SK-N-SH (cell line): ENCODE measurements around the gene NR2C2. TPM values are rescaled to one million over a fixed set of nuclear protein-coding genes. Genes with fewer than 3 reads are reported as not detected.

ENCODE experiments used
- CTCF ChIA-PET: fragments of 300-600, 350-600 bp; formaldehyde crosslinking; extraction: SDS; loops from one replicate; lab custom pipeline; 2021; lab: Yijun Ruan, JAX
- POLR2A ChIA-PET: fragments of 350-600 bp; sonication (Branson Sonifier 250); formaldehyde crosslinking; extraction: SDS; loops from one replicate; lab custom pipeline; 2020; ENCODE audit warnings: antibody characterized with exemption, inconsistent platforms; lab: Yijun Ruan, JAX
- DNase-seq: peaks from one replicate; pipeline ENCODE4 v3.0.0; 2012
- H2AFZ ChIP-seq: fragments of 200-600 bp; sonication (generic); 2 replicates; pipeline ENCODE4 v1.8.1; 2016; ENCODE audit warnings: antibody characterized with exemption, mild to moderate bottlenecking, low read depth
- H3F3A ChIP-seq: fragments of 200-600 bp; sonication (generic); replicated peaks from 2 replicates; pipeline ENCODE3; 2016; ENCODE audit warnings: antibody characterized with exemption, mild to moderate bottlenecking; ENCODE audit not compliant: insufficient read depth
- H3K27ac ChIP-seq, 2 experiments: fragments of 200-500 bp in 1 of 2; fragments of 200-600 bp in 1 of 2; sonication (Bioruptor generic) in 1 of 2; sonication (generic), shearing (Covaris generic) in 1 of 2; 2 replicates each; pipeline versions ENCODE4 v1.5.1 to v1.6.1; 2014 to 2016; ENCODE audit warnings: low read depth in 2 of 2, inconsistent platforms in 1 of 2, low read length in 1 of 2, mild to moderate bottlenecking in 1 of 2, mixed read lengths in 1 of 2
- H3K27me3 ChIP-seq: fragments of 200-600 bp; sonication (generic), shearing (Covaris generic); 2 replicates; pipeline ENCODE4 v1.6.1; 2016; ENCODE audit warnings: mixed run types; ENCODE audit not compliant: insufficient read depth
- H3K36me3 ChIP-seq, 2 experiments: fragments of 200-500 bp in 1 of 2; fragments of 200-600 bp in 1 of 2; sonication (Bioruptor generic) in 1 of 2; sonication (generic) in 1 of 2; replicated peaks in 1 of 2; 2 replicates each; pipeline versions ENCODE3 to v1.5.1; 2014 to 2016; ENCODE audit warnings: low read length in 1 of 2, mild to moderate bottlenecking in 1 of 2; ENCODE audit not compliant: insufficient read depth in 2 of 2, control insufficient read depth in 1 of 2
- H3K4me1 ChIP-seq, 2 experiments: fragments of 200-500 bp in 1 of 2; fragments of 200-600 bp in 1 of 2; sonication (Bioruptor generic) in 1 of 2; sonication (generic), shearing (Covaris generic) in 1 of 2; 2 replicates each; pipeline versions ENCODE4 v1.5.1 to v1.6.1; 2014 to 2016; ENCODE audit warnings: low read depth in 1 of 2, low read length in 1 of 2, mixed run types in 1 of 2; ENCODE audit not compliant: insufficient read depth in 2 of 2, control insufficient read depth in 1 of 2
- H3K4me2 ChIP-seq: fragments of 200-600 bp; sonication (generic), shearing (Covaris generic); 2 replicates; pipeline ENCODE4 v1.6.1; 2017; ENCODE audit warnings: mixed run types
- H3K4me3 ChIP-seq, 2 experiments: fragments of 200-500 bp in 1 of 2; fragments of 200-600 bp in 1 of 2; sonication (Bioruptor generic) in 1 of 2; sonication (generic), shearing (Covaris generic) in 1 of 2; 2 replicates each; pipeline versions ENCODE4 v1.5.1 to v1.8.1; 2014 to 2016; ENCODE audit warnings: low read depth in 2 of 2, inconsistent platforms in 1 of 2, low read length in 1 of 2, mild to moderate bottlenecking in 1 of 2, mixed read lengths in 1 of 2, moderate library complexity in 1 of 2
- H3K79me2 ChIP-seq: fragments of 200-600 bp; sonication (generic); 2 replicates; pipeline ENCODE4 v1.8.1; 2017; ENCODE audit warnings: mild to moderate bottlenecking; ENCODE audit not compliant: insufficient read depth
- H3K9ac ChIP-seq: fragments of 200-600 bp; sonication (generic); 2 replicates; pipeline ENCODE4 v1.6.1; 2017; ENCODE audit warnings: mixed run types
- H3K9me2 ChIP-seq: fragments of 200-600 bp; sonication (generic); 2 replicates; pipeline ENCODE4 v1.6.1; 2017; ENCODE audit warnings: mixed run types
- H3K9me3 ChIP-seq: fragments of 200-600 bp; sonication (generic); 2 replicates; pipeline ENCODE4 v1.6.1; 2017; ENCODE audit warnings: mixed run types, mild to moderate bottlenecking, moderate library complexity
- H4K20me1 ChIP-seq: fragments of 200-600 bp; sonication (generic); 2 replicates; pipeline ENCODE4 v1.6.1; 2017; ENCODE audit warnings: mild to moderate bottlenecking, mixed run types; ENCODE audit not compliant: insufficient read depth
- CHD2 ChIP-seq: fragments of 150-350 bp; IDR thresholded peaks from 2 replicates; pipeline ENCODE4 v1.6.1; 2018; ENCODE audit warnings: low read length; ENCODE audit not compliant: partially characterized antibody
- JUND ChIP-seq: IDR thresholded peaks from 2 replicates; pipeline ENCODE4 v1.4.0; 2012
- MEF2A ChIP-seq: IDR thresholded peaks from 2 replicates; pipeline ENCODE4 v1.4.0; 2012; ENCODE audit warnings: low read depth, borderline replicate concordance
- NFIC ChIP-seq: IDR thresholded peaks from 2 replicates; pipeline ENCODE4 v1.4.0; 2012; ENCODE audit warnings: borderline replicate concordance
- POLR2AphosphoS5 ChIP-seq: IDR thresholded peaks from 2 replicates; pipeline ENCODE4 v1.6.1; 2012; ENCODE audit warnings: low read depth, low read length
- RAD21 ChIP-seq: IDR thresholded peaks from 2 replicates; pipeline ENCODE4 v1.6.1; 2012; ENCODE audit warnings: mild to moderate bottlenecking, low read length
- RCOR1 ChIP-seq: fragments of 150-350 bp; IDR thresholded peaks from 2 replicates; pipeline ENCODE4 v1.6.1; 2017; ENCODE audit warnings: antibody characterized with exemption, low read length
- RFX5 ChIP-seq: IDR thresholded peaks from 2 replicates; pipeline ENCODE4 v1.6.1; 2012; ENCODE audit warnings: mild to moderate bottlenecking, improper control_type of control experiment, low read length
- RXRA ChIP-seq: IDR thresholded peaks from 2 replicates; pipeline ENCODE4 v1.4.0; 2012; ENCODE audit warnings: low read depth, mild to moderate bottlenecking, borderline replicate concordance
- SIN3A ChIP-seq: IDR thresholded peaks from 2 replicates; pipeline ENCODE4 v1.6.1; 2012; ENCODE audit warnings: low read depth, mild to moderate bottlenecking, low read length, moderate library complexity, borderline replicate concordance
- TEAD4 ChIP-seq: IDR thresholded peaks from 2 replicates; pipeline ENCODE4 v1.4.0; 2012; ENCODE audit warnings: mild to moderate bottlenecking, borderline replicate concordance; ENCODE audit not compliant: insufficient read depth
- YY1 ChIP-seq: IDR thresholded peaks from 2 replicates; pipeline ENCODE4 v1.4.0; 2012; ENCODE audit warnings: low read depth, mild to moderate bottlenecking
- WGBS: methylation state at CpG from one replicate; pipeline ENCODE4 v1.1.6; 2017; ENCODE audit warnings: low lambda C conversion rate; 5-methylcytosine and 5-hydroxymethylcytosine counted together
- polyA plus RNA-seq, 3 experiments: library from polyadenylated mRNA; depleted of rRNA; stranded (reverse); fragments of >200 nt; gene quantifications; 2 replicates each; pipeline ENCODE4 v1.2.3, GENCODE V29; 2012
- TF ChIP-seq, protein P1 (sequence below): IDR thresholded peaks from 2 replicates; pipeline ENCODE4; 2012
- TF ChIP-seq, protein P2 (sequence below): fragments of 150-350 bp; IDR thresholded peaks from 2 replicates; pipeline ENCODE4 v1.6.1; 2016; ENCODE audit warnings: mild to moderate bottlenecking, low read depth, low read length
- TF ChIP-seq, protein P3 (sequence below): IDR thresholded peaks from 2 replicates; pipeline ENCODE4 v1.4.0; 2012; ENCODE audit warnings: low read depth, borderline replicate concordance
- TF ChIP-seq, protein P4 (sequence below): fragments of 200-600 bp; sonication (generic); IDR thresholded peaks from 2 replicates; pipeline ENCODE4 v1.6.1; 2017; ENCODE audit warnings: antibody characterized with exemption, mild to moderate bottlenecking, moderate library complexity

The NR2C2 gene
- polyA plus RNA-seq, 1 of the 3 experiments (the other 2 are of a cell fraction): 13.1 TPM

DNA sequence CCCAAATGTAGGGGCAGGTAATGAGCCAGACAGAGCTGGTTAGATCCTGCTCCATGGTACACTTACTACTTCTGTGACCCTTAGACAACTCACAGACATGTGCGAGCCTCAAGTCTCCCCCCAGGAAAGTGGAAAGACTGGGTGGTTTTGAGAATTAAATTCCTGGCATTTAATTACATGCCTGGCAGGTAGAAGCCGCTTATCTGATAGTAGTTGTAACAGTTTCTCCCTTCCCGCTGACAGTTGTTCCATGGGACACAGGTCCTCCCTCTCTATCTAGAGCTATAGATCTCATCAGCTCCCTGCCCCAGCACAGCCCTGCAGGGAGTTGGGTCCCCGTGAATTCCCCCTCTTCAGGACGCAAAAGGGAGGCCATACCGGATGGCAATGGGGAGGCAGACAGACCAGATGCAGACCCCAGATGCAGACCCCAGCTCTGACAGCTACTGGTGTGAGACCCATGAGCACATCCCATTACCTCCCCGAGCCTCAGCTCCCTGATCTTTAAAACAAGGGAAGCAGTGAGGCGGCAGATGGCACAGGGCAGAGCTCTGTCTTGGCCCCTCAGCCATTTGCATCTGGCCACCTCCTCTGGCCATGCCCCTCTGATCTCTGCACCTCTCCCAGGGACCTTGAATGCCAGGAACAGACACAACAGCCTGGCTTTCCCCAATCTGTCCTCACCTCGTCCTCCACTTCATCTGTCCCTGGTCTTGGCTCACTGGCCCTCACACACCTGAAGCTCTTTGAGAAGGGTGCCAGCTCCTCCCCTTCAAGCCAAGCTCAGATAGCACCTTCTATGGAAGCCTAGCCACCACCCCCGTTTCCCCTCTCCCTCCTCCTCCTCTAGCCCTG is 34.1 kb upstream of the NR2C2 start:
- peak; percentile 58 for DNase-seq
- Histone ChIP-seq H3K79me2 (no peaks in the 10 kb centered on the region), H3K9ac (no peak overlapping the region), H2AFZ (no peak overlapping the region), H4K20me1 (no peaks in the 10 kb centered on the region), H3K27me3 (peaks cover 9% of the 10 kb centered on the region; the same call in 1 of the 2 replicates), H3K9me3 (no peaks in the 10 kb centered on the region), H3K4me1 (peaks cover 0 to 26% of the 10 kb centered on the region in 2 experiments; a peak in 1 of 4 replicates), H3F3A (no peaks in the 10 kb centered on the region), H3K27ac (no peak overlapping the region), H3K36me3 (no peaks in the 10 kb centered on the region), H3K9me2 (no peaks in the 10 kb centered on the region), H3K4me3 (no peak overlapping the region), H3K4me2 (no peak overlapping the region)
- CTCF ChIA-PET: interaction anchor here (0.6 to 7.2 kb wide), 35 partner anchors 9 to 405 kb away, joined by 3 to 105 read pairs (median 4); partner anchors contain the start of gene C3orf20
- WGBS: 28% methylated on average over 7 of the region's 10 CpGs
- POLR2A ChIA-PET: interaction anchor here (1.0 to 1.6 kb wide), 2 partner anchors 129 to 262 kb away, joined by 3 to 5 read pairs; partner anchors contain the start of gene CCDC174
- TF ChIP-seq, protein P1, sequence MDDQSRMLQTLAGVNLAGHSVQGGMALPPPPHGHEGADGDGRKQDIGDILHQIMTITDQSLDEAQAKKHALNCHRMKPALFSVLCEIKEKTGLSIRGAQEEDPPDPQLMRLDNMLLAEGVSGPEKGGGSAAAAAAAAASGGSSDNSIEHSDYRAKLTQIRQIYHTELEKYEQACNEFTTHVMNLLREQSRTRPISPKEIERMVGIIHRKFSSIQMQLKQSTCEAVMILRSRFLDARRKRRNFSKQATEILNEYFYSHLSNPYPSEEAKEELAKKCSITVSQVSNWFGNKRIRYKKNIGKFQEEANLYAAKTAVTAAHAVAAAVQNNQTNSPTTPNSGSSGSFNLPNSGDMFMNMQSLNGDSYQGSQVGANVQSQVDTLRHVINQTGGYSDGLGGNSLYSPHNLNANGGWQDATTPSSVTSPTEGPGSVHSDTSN: no peak
- TF ChIP-seq MEF2A (no peak), JUND (no peak), RCOR1 (no peak), RAD21 (no peak), SIN3A (no peak), RXRA (no peak), RFX5 (no peak), NFIC (no peak), POLR2AphosphoS5 (no peak), CHD2 (no peak), YY1 (no peak), TEAD4 (no peak)
- TF ChIP-seq, protein P2, sequence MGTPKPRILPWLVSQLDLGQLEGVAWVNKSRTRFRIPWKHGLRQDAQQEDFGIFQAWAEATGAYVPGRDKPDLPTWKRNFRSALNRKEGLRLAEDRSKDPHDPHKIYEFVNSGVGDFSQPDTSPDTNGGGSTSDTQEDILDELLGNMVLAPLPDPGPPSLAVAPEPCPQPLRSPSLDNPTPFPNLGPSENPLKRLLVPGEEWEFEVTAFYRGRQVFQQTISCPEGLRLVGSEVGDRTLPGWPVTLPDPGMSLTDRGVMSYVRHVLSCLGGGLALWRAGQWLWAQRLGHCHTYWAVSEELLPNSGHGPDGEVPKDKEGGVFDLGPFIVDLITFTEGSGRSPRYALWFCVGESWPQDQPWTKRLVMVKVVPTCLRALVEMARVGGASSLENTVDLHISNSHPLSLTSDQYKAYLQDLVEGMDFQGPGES: no peak
- TF ChIP-seq, protein P3, sequence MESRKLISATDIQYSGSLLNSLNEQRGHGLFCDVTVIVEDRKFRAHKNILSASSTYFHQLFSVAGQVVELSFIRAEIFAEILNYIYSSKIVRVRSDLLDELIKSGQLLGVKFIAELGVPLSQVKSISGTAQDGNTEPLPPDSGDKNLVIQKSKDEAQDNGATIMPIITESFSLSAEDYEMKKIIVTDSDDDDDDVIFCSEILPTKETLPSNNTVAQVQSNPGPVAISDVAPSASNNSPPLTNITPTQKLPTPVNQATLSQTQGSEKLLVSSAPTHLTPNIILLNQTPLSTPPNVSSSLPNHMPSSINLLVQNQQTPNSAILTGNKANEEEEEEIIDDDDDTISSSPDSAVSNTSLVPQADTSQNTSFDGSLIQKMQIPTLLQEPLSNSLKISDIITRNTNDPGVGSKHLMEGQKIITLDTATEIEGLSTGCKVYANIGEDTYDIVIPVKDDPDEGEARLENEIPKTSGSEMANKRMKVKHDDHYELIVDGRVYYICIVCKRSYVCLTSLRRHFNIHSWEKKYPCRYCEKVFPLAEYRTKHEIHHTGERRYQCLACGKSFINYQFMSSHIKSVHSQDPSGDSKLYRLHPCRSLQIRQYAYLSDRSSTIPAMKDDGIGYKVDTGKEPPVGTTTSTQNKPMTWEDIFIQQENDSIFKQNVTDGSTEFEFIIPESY: no peak
- TF ChIP-seq, protein P4, sequence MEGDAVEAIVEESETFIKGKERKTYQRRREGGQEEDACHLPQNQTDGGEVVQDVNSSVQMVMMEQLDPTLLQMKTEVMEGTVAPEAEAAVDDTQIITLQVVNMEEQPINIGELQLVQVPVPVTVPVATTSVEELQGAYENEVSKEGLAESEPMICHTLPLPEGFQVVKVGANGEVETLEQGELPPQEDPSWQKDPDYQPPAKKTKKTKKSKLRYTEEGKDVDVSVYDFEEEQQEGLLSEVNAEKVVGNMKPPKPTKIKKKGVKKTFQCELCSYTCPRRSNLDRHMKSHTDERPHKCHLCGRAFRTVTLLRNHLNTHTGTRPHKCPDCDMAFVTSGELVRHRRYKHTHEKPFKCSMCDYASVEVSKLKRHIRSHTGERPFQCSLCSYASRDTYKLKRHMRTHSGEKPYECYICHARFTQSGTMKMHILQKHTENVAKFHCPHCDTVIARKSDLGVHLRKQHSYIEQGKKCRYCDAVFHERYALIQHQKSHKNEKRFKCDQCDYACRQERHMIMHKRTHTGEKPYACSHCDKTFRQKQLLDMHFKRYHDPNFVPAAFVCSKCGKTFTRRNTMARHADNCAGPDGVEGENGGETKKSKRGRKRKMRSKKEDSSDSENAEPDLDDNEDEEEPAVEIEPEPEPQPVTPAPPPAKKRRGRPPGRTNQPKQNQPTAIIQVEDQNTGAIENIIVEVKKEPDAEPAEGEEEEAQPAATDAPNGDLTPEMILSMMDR: no peak
- TF ChIP-seq, all 33 proteins: peak for 0
